Stimulated activated CD4-positive, alpha-beta T cell treated with anti-CD3 and anti-CD28 coated beads, Interleukin-15, amount 100 ng/mL, for 48 hours (primary cell): ENCODE data around the gene BCO1.

Experiments used
- DNase-seq, 2 donors: peaks; one replicate each; pipeline ENCODE4 v3.0.0-alpha.2; 2020; ENCODE audit warnings: low read depth in 2 of 2

Gene BCO1

GRCh38 chr16:81232740-81233367, 5.6 kb upstream of the BCO1 start:
- no peak for DNase-seq

- no peak for DNase-seq
Measured at GRCh38 chr16:81237282-81237681, 1.2 kb upstream of the BCO1 start.

- DNase-seq = no peak
Measured at GRCh38 chr16:81237942-81238295, 570 bp upstream of the BCO1 start.

- DNase-seq = no peak
Measured at GRCh38 chr16:81239367-81240121, 1.1 kb downstream of the BCO1 start.

GRCh38 chr16:81241706-81242105, 3.2 kb downstream of the BCO1 start:
- DNase-seq = no peak

GRCh38 chr16:81242977-81243618, 4.6 kb downstream of the BCO1 start:
- DNase-seq = no peak

- no peak for DNase-seq
Measured at GRCh38 chr16:81243942-81244341, 5.5 kb downstream of the BCO1 start.

GRCh38 chr16:81251871-81252270, 13.4 kb downstream of the BCO1 start:
- DNase-seq = no peak

- DNase-seq = no peak
Measured at GRCh38 chr16:81253141-81253540, 14.7 kb downstream of the BCO1 start.

GRCh38 chr16:81254922-81255526, 16.5 kb downstream of the BCO1 start:
- DNase-seq = no peak

GRCh38 chr16:81259916-81260315, 21.4 kb downstream of the BCO1 start:
- no peak for DNase-seq

GRCh38 chr16:81261049-81261648, 22.7 kb downstream of the BCO1 start:
- peak in 1 of 2 donors; percentile 19 for DNase-seq

GRCh38 chr16:81263470-81264220, 25.2 kb downstream of the BCO1 start:
- DNase-seq = no peak

GRCh38 chr16:81264386-81264785, 25.9 kb downstream of the BCO1 start:
- no peak for DNase-seq

- no peak for DNase-seq
Measured at GRCh38 chr16:81265052-81265451, 26.6 kb downstream of the BCO1 start.

- DNase-seq = no peak
Measured at GRCh38 chr16:81265658-81266451, 27.4 kb downstream of the BCO1 start.

GRCh38 chr16:81266680-81267095, 28.2 kb downstream of the BCO1 start:
- DNase-seq = peak; percentile 4 to 5

GRCh38 chr16:81268509-81268908, 30.0 kb downstream of the BCO1 start:
- no peak for DNase-seq

- DNase-seq = no peak
Measured at GRCh38 chr16:81273223-81273950, 34.9 kb downstream of the BCO1 start.

GRCh38 chr16:81275064-81275532, 36.6 kb downstream of the BCO1 start:
- no peak for DNase-seq
